H9 (cell line): ENCODE results near the gene ADAMTS5. TPM values are rescaled to one million over a fixed set of nuclear protein-coding genes. Genes with fewer than 3 reads are reported as not detected.

Source experiments
- DNase-seq: peaks from one replicate; pipeline ENCODE4 v3.0.0-alpha.2; 2017
- H2AFZ ChIP-seq: one replicate; pipeline ENCODE4 v1.6.1; 2013; ENCODE audit warnings: mild to moderate bottlenecking, low read length, control low read depth, moderate library complexity
- H2AK5ac ChIP-seq: 2 replicates; pipeline ENCODE4 v1.6.1; 2013; ENCODE audit warnings: low read length, control low read depth, mixed read lengths; ENCODE audit not compliant: insufficient read length
- H2BK120ac ChIP-seq: one replicate; pipeline ENCODE4 v1.6.1; 2013; ENCODE audit warnings: low read depth, mild to moderate bottlenecking, low read length, control low read depth, inconsistent platforms; ENCODE audit not compliant: poor library complexity, severe bottlenecking
- H2BK12ac ChIP-seq: 2 replicates; pipeline ENCODE4 v1.6.1; 2013; ENCODE audit warnings: low read length, control low read depth, mixed read lengths, low read depth; ENCODE audit not compliant: insufficient read length
- H2BK15ac ChIP-seq: 2 replicates; pipeline ENCODE4 v1.6.1; 2013; ENCODE audit warnings: low read depth, low read length, control low read depth
- H2BK20ac ChIP-seq: one replicate; pipeline ENCODE4 v1.6.1; 2013; ENCODE audit warnings: low read depth, mild to moderate bottlenecking, low read length, control low read depth, inconsistent platforms; ENCODE audit not compliant: poor library complexity, severe bottlenecking
- H2BK5ac ChIP-seq: 2 replicates; pipeline ENCODE4 v1.6.1; 2013; ENCODE audit warnings: low read length, control low read depth, mixed read lengths; ENCODE audit not compliant: insufficient read length
- H3K14ac ChIP-seq: 2 replicates; pipeline ENCODE4 v1.6.1; 2013; ENCODE audit warnings: low read length, control low read depth; ENCODE audit not compliant: insufficient read depth
- H3K18ac ChIP-seq: 2 replicates; pipeline ENCODE4 v1.6.1; 2013; ENCODE audit warnings: low read depth, mild to moderate bottlenecking, mixed read lengths, low read length, control low read depth; ENCODE audit not compliant: insufficient read length
- H3K23ac ChIP-seq: 2 replicates; pipeline ENCODE4 v1.6.1; 2013; ENCODE audit warnings: low read length, control low read depth, mixed read lengths, low read depth; ENCODE audit not compliant: insufficient read length
- H3K23me2 ChIP-seq: 2 replicates; pipeline ENCODE4 v1.6.1; 2013; ENCODE audit warnings: low read depth, mild to moderate bottlenecking, mixed read lengths, low read length, control low read depth; ENCODE audit not compliant: insufficient read length, poor library complexity, severe bottlenecking
- H3K27ac ChIP-seq: 2 replicates; pipeline ENCODE4 v1.5.1; 2013; ENCODE audit warnings: low read length, control low read depth, mixed read lengths, low read depth; ENCODE audit not compliant: insufficient read length
- H3K27me3 ChIP-seq: 2 replicates; pipeline ENCODE4 v1.6.1; 2013; ENCODE audit warnings: low read length, control low read depth, inconsistent platforms; ENCODE audit not compliant: insufficient read depth
- H3K4ac ChIP-seq: 2 replicates; pipeline ENCODE4 v1.6.1; 2013; ENCODE audit warnings: low read depth, mild to moderate bottlenecking, control low read depth, inconsistent platforms, low read length, moderate library complexity
- H3K4me1 ChIP-seq: 2 replicates; pipeline ENCODE4 v1.6.1; 2013; ENCODE audit warnings: low read length, control low read depth, inconsistent platforms; ENCODE audit not compliant: insufficient read depth
- H3K4me2 ChIP-seq: 2 replicates; pipeline ENCODE4 v1.6.1; 2013; ENCODE audit warnings: low read length, control low read depth, mixed read lengths; ENCODE audit not compliant: insufficient read length, insufficient read depth
- H3K56ac ChIP-seq: 2 replicates; pipeline ENCODE4 v1.6.1; 2013; ENCODE audit warnings: low read depth, mild to moderate bottlenecking, mixed read lengths, low read length, control low read depth; ENCODE audit not compliant: insufficient read length
- H3K79me1 ChIP-seq: 2 replicates; pipeline ENCODE4 v1.6.1; 2013; ENCODE audit warnings: low read depth, mild to moderate bottlenecking, moderate library complexity, low read length, control low read depth, inconsistent platforms; ENCODE audit not compliant: insufficient read depth, poor library complexity, severe bottlenecking
- H3K79me2 ChIP-seq: 2 replicates; pipeline ENCODE4 v1.6.1; 2013; ENCODE audit warnings: low read length, control low read depth, inconsistent platforms; ENCODE audit not compliant: insufficient read depth
- H3K9ac ChIP-seq: 2 replicates; pipeline ENCODE4 v1.6.1; 2013; ENCODE audit warnings: low read length, control low read depth, mixed read lengths; ENCODE audit not compliant: insufficient read length; ENCODE audit errors: extremely low read depth
- H3K9me3 ChIP-seq: one replicate; pipeline ENCODE4 v1.6.1; 2013; ENCODE audit warnings: low read depth, low read length, inconsistent platforms; ENCODE audit not compliant: control insufficient read depth
- H3T11ph ChIP-seq: one replicate; pipeline ENCODE4 v1.6.1; 2013; ENCODE audit warnings: mild to moderate bottlenecking, low read length, control low read depth, inconsistent platforms
- H4K20me1 ChIP-seq: one replicate; pipeline ENCODE4 v1.6.1; 2013; ENCODE audit not compliant: control insufficient read depth, insufficient read length, insufficient read depth
- H4K5ac ChIP-seq: 2 replicates; pipeline ENCODE4 v1.6.1; 2013; ENCODE audit warnings: low read depth, mild to moderate bottlenecking, mixed read lengths, low read length, control low read depth; ENCODE audit not compliant: insufficient read length
- H4K8ac ChIP-seq: replicated peaks from 2 replicates; pipeline ENCODE4 v1.6.1; 2013; ENCODE audit warnings: low read length, control low read depth, mixed read lengths, low read depth; ENCODE audit not compliant: insufficient read length
- H4K91ac ChIP-seq: 2 replicates; pipeline ENCODE4 v1.6.1; 2013; ENCODE audit warnings: low read depth, mild to moderate bottlenecking, moderate library complexity, mixed read lengths, low read length, control low read depth; ENCODE audit not compliant: insufficient read length
- H3K27ac Mint-ChIP-seq, 3 experiments: 2 replicates in 2 of 3; 3 replicates in 1 of 3; pipeline ENCODE4 v1.8.0; 2020 to 2021; ENCODE audit warnings: mixed read lengths in 3 of 3, mild to moderate bottlenecking in 1 of 3, moderate library complexity in 1 of 3
- H3K27me3 Mint-ChIP-seq: 2 replicates; pipeline ENCODE4 v1.8.0; 2021; ENCODE audit warnings: low read depth, mild to moderate bottlenecking, moderate library complexity, mixed read lengths
- H3K36me3 Mint-ChIP-seq, 3 experiments: 2 replicates in 2 of 3; 3 replicates in 1 of 3; pipeline ENCODE4 v1.8.0; 2020 to 2021; ENCODE audit warnings: low read depth in 3 of 3, mixed read lengths in 3 of 3; ENCODE audit not compliant: insufficient read depth in 1 of 3
- H3K4me1 Mint-ChIP-seq, 2 experiments: 2 replicates each; pipeline ENCODE4 v1.8.0; 2020; ENCODE audit warnings: mixed read lengths in 2 of 2
- H3K4me3 Mint-ChIP-seq, 2 experiments: 2 replicates in 1 of 2; 3 replicates in 1 of 2; pipeline ENCODE4 v1.8.0; 2020 to 2021; ENCODE audit warnings: mild to moderate bottlenecking in 2 of 2, mixed read lengths in 2 of 2, moderate library complexity in 1 of 2
- H3K9me3 Mint-ChIP-seq, 2 experiments: 2 replicates in 1 of 2; 3 replicates in 1 of 2; pipeline ENCODE4 v1.8.0; 2020; ENCODE audit warnings: mild to moderate bottlenecking in 2 of 2, mixed read lengths in 2 of 2, moderate library complexity in 1 of 2
- CTCF ChIP-seq: fragments of 200-600 bp; sonication (generic); conservative IDR thresholded peaks from 3 replicates; pipeline ENCODE4 v1.8.0; 2021; ENCODE audit warnings: antibody characterized with exemption, mild to moderate bottlenecking
- WGBS: extraction: QIAGEN DNeasy Blood & Tissue Kit; methylation state at CpG from one replicate; pipeline ENCODE4 v1.1.7; 2013; ENCODE audit warnings: missing lambda C conversion rate, low lambda C conversion rate, mixed read lengths; ENCODE audit not compliant: insufficient read length; ENCODE audit errors: extremely low coverage; 5-methylcytosine and 5-hydroxymethylcytosine counted together
- total RNA-seq: library from RNA; stranded (reverse); gene quantifications from 2 replicates; pipeline ENCODE4 v1.2.1, GENCODE V29; 2021

The ADAMTS5 gene
- total RNA-seq, 1 experiment from 2014 or later = 0.90 TPM

GRCh38 chr21:26973226-26973625 is 6.3 kb upstream of the ADAMTS5 start:
- no peak overlapping the region for H4K91ac ChIP-seq
- no peaks in the 10 kb centered on the region for H3K79me2 ChIP-seq
- no peak overlapping the region for H3K9ac ChIP-seq
- no peaks in the 10 kb centered on the region for H3K9me3 ChIP-seq
- no peaks in the 10 kb centered on the region for H3K9me3 Mint-ChIP-seq
- H2AK5ac ChIP-seq = no peak overlapping the region
- no peaks in the 10 kb centered on the region for H3K79me1 ChIP-seq
- H3K27me3 ChIP-seq = no peaks in the 10 kb centered on the region; the same call in 1 of the 2 replicates
- H2AFZ ChIP-seq = no peak overlapping the region
- H2BK20ac ChIP-seq = no peak overlapping the region
- peaks cover 2 to 9% of the 10 kb centered on the region in 2 experiments for H3K4me1 Mint-ChIP-seq
- H3K27ac ChIP-seq = no peak overlapping the region
- no peaks in the 10 kb centered on the region for H3K23me2 ChIP-seq
- H4K20me1 ChIP-seq = no peaks in the 10 kb centered on the region
- no peak overlapping the region for H3K4me3 Mint-ChIP-seq
- no peak overlapping the region for H3K56ac ChIP-seq
- no peak for TF ChIP-seq CTCF
- no peak overlapping the region for H3K23ac ChIP-seq
- H4K5ac ChIP-seq = no peak overlapping the region
- no peak overlapping the region for H2BK15ac ChIP-seq
- no peak overlapping the region for H2BK5ac ChIP-seq
- H3K4me1 ChIP-seq = no peaks in the 10 kb centered on the region
- no peak overlapping the region for H3T11ph ChIP-seq
- H3K4me2 ChIP-seq = no peak overlapping the region
- H3K27me3 Mint-ChIP-seq = peaks cover 21% of the 10 kb centered on the region
- H3K27ac Mint-ChIP-seq = no peak overlapping the region
- no peak overlapping the region for H2BK12ac ChIP-seq
- no peak overlapping the region for H4K8ac ChIP-seq
- H3K14ac ChIP-seq = no peak overlapping the region
- DNase-seq = no peak
- H3K36me3 Mint-ChIP-seq = no peaks in the 10 kb centered on the region
- H3K4ac ChIP-seq = no peak overlapping the region
- no peak overlapping the region for H3K18ac ChIP-seq
- H2BK120ac ChIP-seq = no peak overlapping the region
- WGBS = no CpG with 5 or more reads among the region's 2 CpGs
